SK-N-SH (cell line): ENCODE measurements around the gene ZAR1. TPM values are rescaled to one million over a fixed set of nuclear protein-coding genes. Genes with fewer than 3 reads are reported as not detected.

ENCODE experiments used
- CTCF ChIA-PET: fragments of 300-600, 350-600 bp; formaldehyde crosslinking; extraction: SDS; loops from one replicate; lab custom pipeline; 2021; lab: Yijun Ruan, JAX
- POLR2A ChIA-PET: fragments of 350-600 bp; sonication (Branson Sonifier 250); formaldehyde crosslinking; extraction: SDS; loops from one replicate; lab custom pipeline; 2020; ENCODE audit warnings: antibody characterized with exemption, inconsistent platforms; lab: Yijun Ruan, JAX
- DNase-seq: peaks from one replicate; pipeline ENCODE4 v3.0.0; 2012
- H2AFZ ChIP-seq: fragments of 200-600 bp; sonication (generic); 2 replicates; pipeline ENCODE4 v1.8.1; 2016; ENCODE audit warnings: antibody characterized with exemption, mild to moderate bottlenecking, low read depth
- H3F3A ChIP-seq: fragments of 200-600 bp; sonication (generic); replicated peaks from 2 replicates; pipeline ENCODE3; 2016; ENCODE audit warnings: antibody characterized with exemption, mild to moderate bottlenecking; ENCODE audit not compliant: insufficient read depth
- H3K27ac ChIP-seq, 2 experiments: fragments of 200-500 bp in 1 of 2; fragments of 200-600 bp in 1 of 2; sonication (Bioruptor generic) in 1 of 2; sonication (generic), shearing (Covaris generic) in 1 of 2; 2 replicates each; pipeline versions ENCODE4 v1.5.1 to v1.6.1; 2014 to 2016; ENCODE audit warnings: low read depth in 2 of 2, inconsistent platforms in 1 of 2, low read length in 1 of 2, mild to moderate bottlenecking in 1 of 2, mixed read lengths in 1 of 2
- H3K27me3 ChIP-seq: fragments of 200-600 bp; sonication (generic), shearing (Covaris generic); 2 replicates; pipeline ENCODE4 v1.6.1; 2016; ENCODE audit warnings: mixed run types; ENCODE audit not compliant: insufficient read depth
- H3K36me3 ChIP-seq, 2 experiments: fragments of 200-500 bp in 1 of 2; fragments of 200-600 bp in 1 of 2; sonication (Bioruptor generic) in 1 of 2; sonication (generic) in 1 of 2; replicated peaks in 1 of 2; 2 replicates each; pipeline versions ENCODE3 to v1.5.1; 2014 to 2016; ENCODE audit warnings: low read length in 1 of 2, mild to moderate bottlenecking in 1 of 2; ENCODE audit not compliant: insufficient read depth in 2 of 2, control insufficient read depth in 1 of 2
- H3K4me1 ChIP-seq, 2 experiments: fragments of 200-500 bp in 1 of 2; fragments of 200-600 bp in 1 of 2; sonication (Bioruptor generic) in 1 of 2; sonication (generic), shearing (Covaris generic) in 1 of 2; 2 replicates each; pipeline versions ENCODE4 v1.5.1 to v1.6.1; 2014 to 2016; ENCODE audit warnings: low read depth in 1 of 2, low read length in 1 of 2, mixed run types in 1 of 2; ENCODE audit not compliant: insufficient read depth in 2 of 2, control insufficient read depth in 1 of 2
- H3K4me2 ChIP-seq: fragments of 200-600 bp; sonication (generic), shearing (Covaris generic); 2 replicates; pipeline ENCODE4 v1.6.1; 2017; ENCODE audit warnings: mixed run types
- H3K4me3 ChIP-seq, 2 experiments: fragments of 200-500 bp in 1 of 2; fragments of 200-600 bp in 1 of 2; sonication (Bioruptor generic) in 1 of 2; sonication (generic), shearing (Covaris generic) in 1 of 2; 2 replicates each; pipeline versions ENCODE4 v1.5.1 to v1.8.1; 2014 to 2016; ENCODE audit warnings: low read depth in 2 of 2, inconsistent platforms in 1 of 2, low read length in 1 of 2, mild to moderate bottlenecking in 1 of 2, mixed read lengths in 1 of 2, moderate library complexity in 1 of 2
- H3K79me2 ChIP-seq: fragments of 200-600 bp; sonication (generic); 2 replicates; pipeline ENCODE4 v1.8.1; 2017; ENCODE audit warnings: mild to moderate bottlenecking; ENCODE audit not compliant: insufficient read depth
- H3K9ac ChIP-seq: fragments of 200-600 bp; sonication (generic); 2 replicates; pipeline ENCODE4 v1.6.1; 2017; ENCODE audit warnings: mixed run types
- H3K9me2 ChIP-seq: fragments of 200-600 bp; sonication (generic); 2 replicates; pipeline ENCODE4 v1.6.1; 2017; ENCODE audit warnings: mixed run types
- H3K9me3 ChIP-seq: fragments of 200-600 bp; sonication (generic); 2 replicates; pipeline ENCODE4 v1.6.1; 2017; ENCODE audit warnings: mixed run types, mild to moderate bottlenecking, moderate library complexity
- H4K20me1 ChIP-seq: fragments of 200-600 bp; sonication (generic); 2 replicates; pipeline ENCODE4 v1.6.1; 2017; ENCODE audit warnings: mild to moderate bottlenecking, mixed run types; ENCODE audit not compliant: insufficient read depth
- CTCF ChIP-seq: fragments of 200-600 bp; sonication (generic); IDR thresholded peaks from 2 replicates; pipeline ENCODE4 v1.6.1; 2017; ENCODE audit warnings: antibody characterized with exemption, mild to moderate bottlenecking, moderate library complexity
- FOSL2 ChIP-seq: IDR thresholded peaks from 2 replicates; pipeline ENCODE4 v1.4.0; 2012; ENCODE audit warnings: low read depth, mild to moderate bottlenecking, moderate library complexity, borderline replicate concordance
- GATA2 ChIP-seq: sonication (generic); formaldehyde crosslinking; IDR thresholded peaks from 2 replicates; pipeline ENCODE4 v1.5.0; 2020; ENCODE audit warnings: mild to moderate bottlenecking, missing genetic modification reagents
- IRF3 ChIP-seq: fragments of 150-350 bp; IDR thresholded peaks from 2 replicates; pipeline ENCODE4 v1.6.1; 2016; ENCODE audit warnings: mild to moderate bottlenecking, low read depth, low read length
- MEF2A ChIP-seq: IDR thresholded peaks from 2 replicates; pipeline ENCODE4 v1.4.0; 2012; ENCODE audit warnings: low read depth, borderline replicate concordance
- POLR2AphosphoS5 ChIP-seq: IDR thresholded peaks from 2 replicates; pipeline ENCODE4 v1.6.1; 2012; ENCODE audit warnings: low read depth, low read length
- RAD21 ChIP-seq: IDR thresholded peaks from 2 replicates; pipeline ENCODE4 v1.6.1; 2012; ENCODE audit warnings: mild to moderate bottlenecking, low read length
- REST ChIP-seq: IDR thresholded peaks from 2 replicates; pipeline ENCODE4 v1.6.1; 2012; ENCODE audit warnings: mild to moderate bottlenecking, low read depth, low read length, moderate library complexity
- SMC3 ChIP-seq: IDR thresholded peaks from 2 replicates; pipeline ENCODE4 v1.6.1; 2012; ENCODE audit warnings: low read depth, low read length, improper control_type of control experiment
- USF2 ChIP-seq: fragments of 150-350 bp; IDR thresholded peaks from 2 replicates; pipeline ENCODE4 v1.6.1; 2017; ENCODE audit warnings: antibody characterized with exemption, low read length, low read depth, borderline replicate concordance
- ZBTB33 ChIP-seq: IDR thresholded peaks from 2 replicates; pipeline ENCODE4 v1.4.0; 2012; ENCODE audit warnings: low read depth, borderline replicate concordance
- WGBS: methylation state at CpG from one replicate; pipeline ENCODE4 v1.1.6; 2017; ENCODE audit warnings: low lambda C conversion rate; 5-methylcytosine and 5-hydroxymethylcytosine counted together
- polyA plus RNA-seq, 3 experiments: library from polyadenylated mRNA; depleted of rRNA; stranded (reverse); fragments of >200 nt; gene quantifications; 2 replicates each; pipeline ENCODE4 v1.2.3, GENCODE V29; 2012

Gene ZAR1
- polyA plus RNA-seq, 1 of the 3 experiments (the other 2 are of a cell fraction) = not detected

GRCh38 chr4:48445704-48446103 is 44.3 kb upstream of the ZAR1 start:
- Histone ChIP-seq H3K4me2 (no peak overlapping the region), H3K9me3 (no peaks in the 10 kb centered on the region), H3K27me3 (no peaks in the 10 kb centered on the region), H4K20me1 (no peaks in the 10 kb centered on the region), H3K9ac (no peak overlapping the region), H2AFZ (no peak overlapping the region), H3K4me3 (no peak overlapping the region), H3K36me3 (no peaks in the 10 kb centered on the region), H3K4me1 (no peaks in the 10 kb centered on the region), H3F3A (peaks cover 3% of the 10 kb centered on the region), H3K79me2 (no peaks in the 10 kb centered on the region), H3K9me2 (no peaks in the 10 kb centered on the region), H3K27ac (no peak overlapping the region)
- ChIA-PET CTCF (interaction anchor here (0.7 to 4.3 kb wide), 7 partner anchors 15 to 101 kb away, joined by 3 to 50 read pairs (median 5); no protein-coding TSS in a partner anchor), POLR2A (no interaction called here)
- no peak for DNase-seq
- 10% methylated on average over 3 of the region's 3 CpGs for WGBS
- TF ChIP-seq SMC3 (peak; percentile 32; the same call in 1 of the 2 replicates), CTCF (peak; percentile 62), REST (no peak), RAD21 (peak; percentile 66), MEF2A (no peak), IRF3 (no peak), USF2 (no peak), ZBTB33 (no peak), FOSL2 (no peak), POLR2AphosphoS5 (no peak), GATA2 (CRISPR knock-in tag) (no peak)
